ENCODE measurements around the gene CERS6.
"Not testable (repeated sequence)": the region's sequence is repeated elsewhere in the genome, so short reads cannot be mapped to it uniquely, and the experiment has no call there.

CERS6 gene

GRCh38 chr2:168502852-168503251 lies 46.8 kb downstream of the CERS6 start:
- not testable (repeated sequence) for DNase-seq

DNA sequence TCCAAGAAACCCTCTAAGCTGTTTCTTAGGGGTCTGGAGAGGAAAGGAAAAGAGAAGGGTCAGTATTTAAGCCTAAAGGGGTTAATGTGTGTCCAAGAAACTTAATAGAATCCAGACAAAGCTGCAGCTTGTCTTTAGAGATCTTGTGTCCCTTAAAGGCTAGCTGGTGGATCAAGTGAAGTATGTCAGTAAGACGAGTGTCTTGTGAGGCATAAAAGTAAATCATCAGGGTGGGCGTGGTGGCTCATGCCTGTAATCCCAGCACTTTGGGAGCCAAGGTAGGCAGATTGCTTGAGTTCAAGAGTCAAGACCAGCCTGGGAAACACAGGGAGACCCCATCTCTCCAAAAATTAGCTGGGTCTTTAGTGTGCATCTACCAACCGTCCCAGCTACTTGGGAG lies 47.8 kb downstream of the CERS6 start:
- no peak for DNase-seq

DNA sequence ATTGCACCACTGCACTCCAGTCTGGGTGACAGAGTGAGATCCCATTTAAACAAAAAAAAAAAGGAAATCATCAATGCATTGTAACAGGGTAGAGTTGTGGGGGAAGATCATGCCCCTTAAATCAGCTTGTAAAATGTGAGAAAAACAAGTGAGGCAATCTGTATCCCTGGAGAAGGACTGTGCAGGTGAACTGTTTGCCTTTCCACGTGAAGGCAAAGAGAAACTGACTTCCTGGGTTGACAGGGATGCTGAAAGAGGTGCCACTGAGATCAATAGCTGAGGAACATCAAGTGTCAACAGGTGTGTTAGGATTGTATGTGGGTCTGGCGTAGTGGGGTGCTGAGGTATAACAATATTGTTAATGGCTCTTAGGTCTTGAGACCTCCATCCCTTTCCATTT lies 48.3 kb downstream of the CERS6 start:
- DNase-seq = no peak

DNA sequence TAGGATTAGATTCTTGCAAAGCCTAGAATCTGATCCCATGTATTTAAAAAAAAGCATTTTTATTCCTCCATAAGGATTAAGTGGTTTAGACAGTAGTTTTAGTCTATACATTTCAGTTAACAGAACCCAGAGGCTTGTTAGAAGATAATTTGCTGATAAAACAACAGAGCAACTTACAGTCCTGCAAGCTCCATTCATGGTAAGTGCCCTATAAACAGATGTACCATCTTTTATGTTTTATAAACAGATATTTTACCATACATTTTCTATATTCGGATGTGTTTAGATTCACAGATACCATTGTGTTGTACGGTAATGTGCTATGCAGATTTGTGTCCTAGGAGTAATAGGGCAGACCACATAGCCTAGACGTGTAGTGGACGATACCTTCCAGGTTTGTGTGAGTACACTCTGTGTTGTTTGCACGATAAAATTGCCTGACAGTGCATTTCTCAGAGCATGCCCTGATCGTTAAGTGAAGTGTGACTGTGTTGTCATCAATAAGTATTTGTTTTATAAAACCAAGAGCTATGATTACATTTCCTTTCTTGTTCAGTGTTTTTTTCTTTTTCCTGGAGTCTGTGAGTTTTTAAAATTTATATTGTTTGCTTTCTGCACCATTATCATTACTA lies 54.2 kb downstream of the CERS6 start:
- DNase-seq = no peak

DNA sequence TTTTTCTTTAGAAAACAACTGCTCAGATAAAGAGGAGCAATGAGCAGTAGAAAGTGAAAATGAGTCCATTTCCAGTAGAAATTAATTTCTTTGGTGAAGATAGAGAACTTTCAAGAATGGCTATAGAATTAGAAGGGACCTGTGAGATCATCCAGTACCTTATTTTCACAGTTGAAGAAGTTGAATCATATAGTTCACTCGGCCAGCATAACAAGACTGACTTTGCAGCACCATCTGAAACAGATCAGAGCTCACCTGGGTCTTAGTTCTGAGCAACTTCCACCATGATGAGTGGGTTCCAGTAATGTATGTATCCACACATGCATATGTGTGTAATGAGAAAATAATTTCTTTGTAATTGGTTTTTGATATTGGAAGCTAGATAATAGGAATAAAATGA lies 58.6 kb downstream of the CERS6 start:
- DNase-seq = no peak

DNA sequence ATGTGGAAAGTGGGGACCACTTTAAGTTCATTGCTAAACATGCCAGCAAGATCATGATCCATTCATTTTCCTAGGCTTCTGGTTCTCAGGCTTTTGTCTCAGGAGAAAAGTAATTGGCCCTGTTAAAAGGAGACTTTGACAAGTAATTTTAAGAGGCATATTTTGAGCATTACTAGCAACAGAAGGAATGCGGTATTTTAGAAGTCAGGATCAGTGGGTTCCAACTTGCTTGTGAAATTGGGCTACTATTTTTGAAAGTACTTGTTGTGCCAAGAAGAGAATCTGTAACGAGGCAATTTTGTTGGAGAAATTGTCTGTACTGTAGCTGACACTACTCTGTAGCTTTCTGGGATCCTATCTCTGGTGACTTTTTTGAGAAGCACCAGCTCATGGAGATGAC lies 59.4 kb downstream of the CERS6 start:
- no peak for DNase-seq

GRCh38 chr2:168517816-168518215 lies 61.7 kb downstream of the CERS6 start:
- DNase-seq = no peak

DNA sequence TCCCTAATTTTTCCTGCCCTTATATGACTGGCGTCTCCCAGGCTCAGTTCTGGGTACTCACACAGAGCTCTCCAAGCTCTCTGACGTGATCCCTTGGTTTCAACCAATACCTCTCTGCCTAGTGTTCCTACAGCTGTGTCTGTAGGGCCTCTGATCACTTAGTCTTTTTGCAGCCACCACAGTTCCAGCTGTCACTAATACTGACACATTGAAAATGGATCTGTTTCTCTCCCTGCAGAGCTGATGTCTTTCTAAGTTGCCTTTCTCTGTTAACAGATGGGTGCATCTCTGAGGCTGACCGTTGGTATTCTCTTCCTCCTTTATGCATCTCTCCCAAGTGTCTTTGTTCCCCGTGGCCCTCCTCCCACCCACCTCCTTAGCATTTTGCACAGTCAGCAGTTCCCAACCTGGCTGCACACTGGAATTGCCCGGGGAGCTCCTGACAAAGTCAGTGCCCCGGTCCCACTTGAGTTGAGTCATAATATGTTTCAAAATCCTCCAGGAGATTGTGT lies 62.5 kb downstream of the CERS6 start:
- no peak for DNase-seq

GRCh38 chr2:168519534-168520308 lies 63.6 kb downstream of the CERS6 start:
- no peak for DNase-seq

DNA sequence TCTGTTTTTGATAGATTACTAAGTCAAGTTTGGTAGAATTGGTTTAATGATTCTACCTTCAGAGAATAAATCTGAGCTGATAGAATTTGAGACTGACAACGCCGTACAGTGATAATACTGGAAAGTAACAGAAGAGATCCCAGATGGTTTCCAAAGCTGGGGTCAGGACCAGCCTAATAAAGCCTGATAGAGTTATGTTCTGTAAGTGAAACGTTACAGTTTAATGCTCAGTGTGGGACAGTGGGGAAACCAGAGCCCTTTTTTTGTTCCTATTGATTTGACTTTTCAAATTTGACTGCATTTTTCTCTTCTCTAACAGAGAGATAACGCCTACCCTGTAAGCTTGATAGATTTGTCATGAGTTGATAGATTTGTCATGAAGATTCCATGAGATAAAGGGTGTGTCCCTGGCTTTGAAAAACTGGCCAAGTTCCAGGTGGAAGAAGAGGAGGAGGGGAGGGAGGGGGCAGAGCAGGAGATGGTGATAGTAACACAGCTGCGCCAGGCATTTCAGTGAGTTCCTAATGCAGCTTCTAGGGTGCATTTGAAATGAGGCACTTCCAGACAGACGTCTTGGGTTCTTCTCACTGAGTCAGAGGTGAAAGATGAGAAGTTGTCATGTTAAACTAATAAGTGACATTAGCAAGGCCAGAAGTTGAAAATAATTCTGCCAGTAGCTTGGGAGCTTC lies 65.1 kb downstream of the CERS6 start:
- no peak for DNase-seq

DNA sequence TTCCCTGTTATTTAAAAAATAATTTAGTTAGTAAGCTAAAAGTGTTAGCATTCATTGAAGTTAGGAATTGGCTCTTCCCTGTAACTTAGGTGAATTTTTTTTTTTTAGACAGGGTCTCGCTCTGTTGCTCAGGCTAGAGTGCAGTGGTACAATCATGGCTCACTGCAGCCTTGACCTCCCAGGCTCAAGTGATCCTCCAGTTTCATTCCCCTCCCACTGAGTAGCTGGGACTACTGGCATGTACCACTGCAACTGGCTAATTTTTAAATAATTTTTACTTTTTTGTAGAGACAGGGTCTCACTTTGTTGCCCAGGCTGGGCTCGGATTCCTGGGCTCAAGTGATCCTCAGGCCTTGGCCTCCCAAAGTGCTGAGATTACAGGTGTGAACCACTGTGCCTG lies 66.4 kb downstream of the CERS6 start:
- no peak for DNase-seq

DNA sequence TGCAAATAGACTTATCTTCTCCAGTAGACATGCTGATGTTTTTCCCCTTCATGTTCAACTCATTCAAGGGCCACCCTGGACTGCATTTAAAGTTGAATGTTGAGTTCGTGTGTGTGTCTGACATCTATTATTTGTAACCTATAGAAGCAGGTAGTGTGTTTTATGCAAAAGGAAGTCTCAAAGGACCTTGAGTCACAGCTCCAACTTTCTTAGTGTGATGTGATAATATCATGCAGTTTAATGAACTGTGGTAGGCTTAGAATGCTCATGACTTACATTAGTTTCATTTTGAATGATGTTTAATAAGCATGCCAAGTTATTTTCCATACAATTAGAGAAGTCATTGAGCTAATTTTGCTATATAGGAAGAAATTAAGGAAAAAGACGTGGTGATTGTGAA lies 67.9 kb downstream of the CERS6 start:
- DNase-seq = no peak

DNA sequence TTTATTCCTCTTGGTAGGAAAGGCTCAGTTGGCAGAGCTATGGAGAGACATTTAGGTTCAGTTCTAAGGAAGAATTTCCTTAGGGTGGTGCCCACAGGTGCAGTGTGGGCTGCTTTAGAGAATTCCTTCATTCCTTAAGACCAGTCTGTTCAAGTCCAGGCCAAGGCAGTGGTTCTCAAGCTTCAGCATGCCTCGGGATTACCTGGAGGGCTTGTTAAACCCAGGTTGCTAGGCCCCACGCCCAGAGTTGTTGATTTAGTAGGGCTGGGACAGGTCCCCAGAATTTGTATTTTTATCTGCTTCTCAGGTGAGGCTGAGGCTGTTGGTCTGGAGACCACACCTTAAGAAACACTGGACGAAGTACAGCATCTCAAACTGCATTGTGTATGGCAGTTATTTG lies 68.9 kb downstream of the CERS6 start:
- no peak for DNase-seq

DNA sequence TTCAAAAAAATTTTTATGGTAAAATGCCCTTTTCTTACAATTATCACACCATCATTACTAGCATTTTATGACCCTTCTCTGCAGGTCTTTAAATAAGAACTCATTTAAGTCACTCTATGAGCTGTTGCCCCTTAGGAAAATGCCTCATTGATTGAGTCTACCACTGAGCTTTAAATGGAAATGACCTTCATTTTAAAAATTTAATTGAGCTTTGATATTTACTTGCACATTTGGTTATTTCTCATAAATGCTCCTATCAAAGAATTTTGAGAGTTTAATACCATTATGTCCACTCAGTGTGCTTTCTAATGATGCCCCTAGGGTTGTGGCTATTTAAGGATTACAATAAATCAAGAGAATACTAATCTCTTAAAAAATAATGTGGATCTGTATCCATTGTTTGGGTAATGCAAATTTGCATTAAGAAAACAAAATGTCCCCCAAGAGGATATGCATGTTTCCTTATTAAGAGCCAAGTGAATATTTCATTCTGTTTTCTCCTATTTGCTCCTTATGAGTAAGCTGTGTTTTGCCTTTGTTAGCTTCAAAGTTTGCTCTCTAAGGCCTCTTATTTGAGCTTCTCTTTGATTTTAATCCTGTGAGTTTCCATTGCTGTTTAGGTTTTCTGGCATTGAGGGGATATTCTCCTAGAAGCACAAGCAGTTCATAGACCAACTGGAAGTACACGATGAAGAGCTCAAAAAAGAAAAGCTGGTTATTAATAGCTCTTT lies 69.8 kb downstream of the CERS6 start:
- no peak for DNase-seq

- no peak for DNase-seq
These were observed 70.6 kb downstream of the CERS6 start for GRCh38 chr2:168526641-168527040.

- no peak for DNase-seq
These were observed 71.9 kb downstream of the CERS6 start for GRCh38 chr2:168528016-168528415.

DNA sequence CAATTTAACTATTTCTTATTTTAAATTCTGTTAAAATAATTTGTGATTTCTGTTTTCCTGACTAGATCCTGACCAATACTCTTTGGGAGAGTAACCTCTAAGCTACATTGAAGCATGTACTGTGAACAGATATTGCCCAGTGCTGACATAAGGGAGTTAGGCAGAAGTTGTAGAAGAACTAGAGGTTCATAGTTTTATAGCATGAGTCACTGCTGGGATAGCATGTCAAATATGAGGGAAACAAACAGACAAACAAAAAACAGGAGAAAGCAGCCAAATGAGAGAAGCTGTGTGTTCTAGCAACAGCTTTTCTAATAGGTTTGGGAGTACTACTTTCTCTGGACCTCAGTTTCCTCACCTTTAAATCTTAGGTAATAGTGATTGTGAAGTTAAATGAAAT lies 72.4 kb downstream of the CERS6 start:
- peak in 1 of 2 donors; percentile 32 for DNase-seq

DNA sequence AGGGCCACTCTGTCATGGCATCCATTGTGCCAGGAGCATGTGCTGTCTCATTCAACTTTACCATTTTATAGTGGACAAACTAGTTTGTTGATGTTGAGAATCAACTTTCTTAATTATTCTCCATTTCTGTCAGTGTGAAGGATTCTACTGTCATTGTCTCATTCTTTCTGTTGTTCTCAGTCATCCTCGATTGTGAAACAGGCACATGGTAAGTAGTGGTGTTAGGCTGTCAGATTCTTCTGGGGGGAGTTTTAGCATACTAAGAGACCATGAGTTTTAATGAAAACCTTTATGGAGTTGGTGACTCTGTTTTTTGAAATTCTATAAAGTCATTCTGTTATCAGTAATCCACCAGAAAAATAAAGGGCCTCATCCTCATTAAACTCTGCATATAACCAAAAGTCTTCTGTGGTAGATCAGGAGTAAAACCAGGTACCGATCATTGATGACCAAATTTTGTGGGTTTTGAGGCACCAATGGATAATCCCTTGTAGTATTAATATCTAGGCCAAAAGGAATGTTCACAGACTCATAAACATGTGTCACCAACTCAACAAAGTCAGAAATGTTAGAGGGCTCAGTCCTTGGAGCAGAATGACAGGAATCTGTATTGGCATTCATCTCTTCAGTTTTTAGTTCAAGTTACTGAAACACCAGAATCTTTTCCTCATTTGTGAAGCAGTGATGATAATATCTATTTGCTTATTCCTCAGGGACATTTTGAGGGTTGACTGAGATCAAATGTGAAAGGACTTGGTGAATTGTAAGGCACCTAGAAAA lies 73.2 kb downstream of the CERS6 start:
- DNase-seq = no peak

GRCh38 chr2:168529900-168530561 lies 74.0 kb downstream of the CERS6 start:
- DNase-seq = no peak

- peak in 1 of 2 donors; percentile 18 for DNase-seq
These were observed 75.0 kb downstream of the CERS6 start for GRCh38 chr2:168530982-168531622.

DNA sequence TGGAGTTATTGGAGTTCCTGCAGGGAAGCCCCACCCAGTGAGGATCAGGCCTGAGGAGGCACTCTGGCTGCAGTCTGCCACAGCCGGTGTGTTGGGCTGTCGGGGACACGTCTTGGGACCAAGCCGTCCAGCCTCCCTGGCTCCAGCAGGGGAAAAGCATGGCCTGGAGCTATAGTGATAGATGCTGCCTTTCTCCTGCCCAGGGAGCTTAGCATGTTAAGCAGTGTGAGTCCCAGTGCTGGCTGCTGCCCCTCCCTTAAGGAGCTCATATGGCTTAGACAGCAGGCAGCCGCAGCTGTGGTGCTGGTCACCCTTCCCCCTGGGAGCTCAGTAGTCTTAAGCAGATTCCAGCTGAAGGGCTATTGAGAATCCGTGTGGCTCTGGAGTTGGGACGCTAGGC lies 78.9 kb downstream of the CERS6 start:
- no peak for DNase-seq

Data from bone marrow (tissue), 2 donors.